Ovary (tissue), 9 donors: ENCODE measurements around the gene SYT8. TPM values are rescaled to one million over a fixed set of nuclear protein-coding genes. Genes with fewer than 3 reads are reported as not detected.

Experiments used
- DNase-seq, 5 donors: peaks; one replicate each; pipeline ENCODE4 v3.0.0-alpha.2; 2019 to 2020
- H3K27ac ChIP-seq, 2 donors: fragments of 200-600 bp; one replicate each; pipeline versions ENCODE4 v1.5.1 to v1.8.0; 2019 to 2022
- H3K27me3 ChIP-seq: fragments of 200-600 bp; one replicate; pipeline ENCODE4 v1.8.0; 2022
- H3K36me3 ChIP-seq: fragments of 200-600 bp; sonication (generic); one replicate; pipeline ENCODE4 v1.5.1; 2019
- H3K4me1 ChIP-seq: one replicate; pipeline ENCODE4 v1.8.1; 2013; ENCODE audit warnings: mild to moderate bottlenecking, moderate library complexity; ENCODE audit not compliant: insufficient read depth
- H3K4me3 ChIP-seq: fragments of 200-600 bp; sonication (generic); one replicate; pipeline ENCODE4 v1.5.1; 2017
- H3K9me3 ChIP-seq, 2 donors: fragments of 200-600 bp in 1 of 2; sonication (generic) in 1 of 2; one replicate each; pipeline versions ENCODE4 v1.5.1 to v1.8.1; 2013 to 2019; ENCODE audit warnings: mild to moderate bottlenecking in 1 of 2, moderate library complexity in 1 of 2
- CTCF ChIP-seq, 3 donors: fragments of 450-650 bp in 2 of 3; fragments of 200-600 bp in 1 of 3; IDR thresholded peaks; one replicate each; pipeline versions ENCODE4 v1.5.1 to v1.8.0; 2016 to 2022; ENCODE audit warnings: antibody characterized with exemption in 3 of 3, mild to moderate bottlenecking in 1 of 3
- EP300 ChIP-seq: sonication (generic); formaldehyde crosslinking; IDR thresholded peaks from one replicate; pipeline ENCODE4 v1.6.1; 2017; ENCODE audit warnings: antibody characterized with exemption
- POLR2A ChIP-seq: fragments of 450-650 bp; IDR thresholded peaks from one replicate; pipeline ENCODE4 v1.6.1; 2017; ENCODE audit warnings: antibody characterized with exemption, mild to moderate bottlenecking, moderate library complexity
- WGBS, 3 donors: extraction: QIAGEN DNeasy Blood & Tissue Kit in 1 of 3; methylation state at CpG; one replicate each; pipeline versions ENCODE4 v1.1.5 to v1.1.7; 2013 to 2017; 5-methylcytosine and 5-hydroxymethylcytosine counted together
- intact Hi-C, 4 donors: fragments of 100-400 bp; cut with DNase I; formaldehyde crosslinking; loops; one replicate each; pipeline versions ENCODE4 v1.11.0 to v1.15.1; 2022 to 2023
- polyA plus RNA-seq, 2 donors: library from polyadenylated mRNA; stranded (reverse); fragments of 200-250 nt in 1 of 2; fragments of 350-450 nt in 1 of 2; fragmentation: Illumina TruSeq in 1 of 2; extraction: RNeasy Lipid Tissue Mini Kit (QIAGEN cat#74804) in 1 of 2; gene quantifications; one replicate each; pipeline ENCODE4 v1.2.3, GENCODE V29; 2013 to 2014
- total RNA-seq, 7 donors: library from RNA; depleted of rRNA in 2 of 7; stranded (reverse); fragments of >200 nt in 2 of 7; fragmentation: NEBNext Ultra II Directional in 3 of 7; extraction: Animal tissue kit (Norgen Biotek cat#: 25700) in 3 of 7; gene quantifications; one replicate each; pipeline versions ENCODE4 v1.1.0 to v1.2.4, GENCODE V29; 2016 to 2023
- donor health status: DM: no; HTN: no; CAD: no; lungs with moderate emphysema.
- donor health status: DM: no; HTN: no; CAD: no.
- donor health status: Bipolar disorder and iron deficiency.
- donor health status: DM: yes; HTN: yes; CAD: no.
- donor health status: DM: no; HTN: no; CAD: no.
- donor health status: DM: yes; HTN: yes; CAD: no.

SYT8 gene
- total and polyA plus RNA-seq, 9 donors: 0.24 to 2.4 TPM; not detected in 7

- Histone ChIP-seq H3K36me3 (no peaks in the 10 kb centered on the region), H3K4me3 (no peak overlapping the region), H3K9me3 (no peaks in the 10 kb centered on the region), H3K27ac (peak overlapping the region in 1 of 2 donors; percentile 19), H3K27me3 (no peaks in the 10 kb centered on the region), H3K4me1 (peaks cover 15% of the 10 kb centered on the region)
- no peak for DNase-seq
- TF ChIP-seq POLR2A: no peak
- TF ChIP-seq EP300: no peak
- TF ChIP-seq CTCF (IDR thresholded peaks at IDR 0.05): no peak
- 91 to 93% (median 91%) methylated on average over 18 to 19 of the region's 19 CpGs for WGBS, 3 donors
- intact Hi-C loops: no loop called here
Observed at GRCh38 chr11:1848640-1849430, 14.0 kb downstream of the SYT8 start.

- intact Hi-C loops: no loop called here
- H3K9me3 ChIP-seq: no peaks in the 10 kb centered on the region
- no peaks in the 10 kb centered on the region for H3K36me3 ChIP-seq
- peaks cover 7% of the 10 kb centered on the region for H3K4me1 ChIP-seq
- no peak overlapping the region for H3K4me3 ChIP-seq
- TF ChIP-seq CTCF (IDR thresholded peaks at IDR 0.05) (no peak), POLR2A (no peak), EP300 (no peak)
- no peaks in the 10 kb centered on the region for H3K27me3 ChIP-seq
- no peak for DNase-seq
- 93 to 95% (median 94%) methylated on average over 21 of the region's 21 CpGs for WGBS, 3 donors
- H3K27ac ChIP-seq: no peak overlapping the region
Observed at GRCh38 chr11:1851468-1852180, 16.8 kb downstream of the SYT8 start.

- intact Hi-C loops: no loop called here
- Histone ChIP-seq H3K27ac (no peak overlapping the region), H3K27me3 (no peaks in the 10 kb centered on the region), H3K9me3 (no peaks in the 10 kb centered on the region), H3K36me3 (no peaks in the 10 kb centered on the region), H3K4me1 (peaks cover 7% of the 10 kb centered on the region), H3K4me3 (no peak overlapping the region)
- DNase-seq: no peak
- 89 to 90% (median 89%) methylated on average over 25 of the region's 25 CpGs for WGBS, 3 donors
- no peak for TF ChIP-seq CTCF (IDR thresholded peaks at IDR 0.05)
- TF ChIP-seq EP300: no peak
- no peak for TF ChIP-seq POLR2A
Observed at GRCh38 chr11:1852271-1852876, 17.6 kb downstream of the SYT8 start.

GRCh38 chr11:1852877-1853276 lies 18.1 kb downstream of the SYT8 start, which contains the start of gene LSP1:
Gene LSP1 (plus strand): TSS chr11:1853084. CDS start chr11:1853145, 61 bp downstream.
- TF ChIP-seq POLR2A (no peak), EP300 (no peak), CTCF (IDR thresholded peaks at IDR 0.05) (no peak)
- Histone ChIP-seq H3K4me1 (peaks cover 7% of the 10 kb centered on the region), H3K9me3 (no peaks in the 10 kb centered on the region), H3K4me3 (no peak within 1 kb of the TSS), H3K27me3 (no peaks in the 10 kb centered on the region), H3K36me3 (no peaks in the 10 kb centered on the region), H3K27ac (no peak within 1 kb of the TSS)
- WGBS, 3 donors: 85 to 87% (median 85%) methylated on average over 18 of the region's 18 CpGs
- intact Hi-C loops: no loop called here
- DNase-seq: no peak
